Measurements from ENCODE around the gene IKBKE. TPM values are rescaled to one million over a fixed set of nuclear protein-coding genes. Genes with fewer than 3 reads are reported as not detected.

The IKBKE gene
- total and polyA plus RNA-seq, 10 of the 15 experiments (the other 5 are each of a cell fraction or from before 2014, with no cell fraction given): 12.8 to 35.1 (median 23.1) TPM

DNA sequence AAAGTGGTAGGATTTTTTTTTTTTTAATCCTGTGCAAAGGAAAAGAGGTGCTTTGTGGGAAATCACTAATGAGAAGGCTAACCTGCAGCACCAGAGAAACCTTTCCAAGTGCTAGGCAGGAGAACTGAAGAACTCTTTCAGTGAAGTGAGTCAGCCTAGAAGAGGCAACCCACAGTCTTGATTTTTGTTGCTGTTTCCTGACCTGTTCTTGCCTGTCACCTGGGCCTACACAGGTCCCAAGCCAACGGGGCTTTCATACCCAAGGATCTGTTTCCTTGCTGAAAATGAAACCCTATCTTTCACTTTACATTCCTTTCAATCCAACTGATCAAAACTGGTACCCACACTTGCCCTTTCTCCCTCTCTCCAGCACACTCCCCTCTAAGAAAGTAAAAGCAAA is 7.1 kb upstream of the IKBKE start:
- no peak for DNase-seq (ENCODE audit: low read depth, low spot score)
- RAD21 ChIA-PET (ENCODE audit: unreplicated experiment): interaction anchor here (0.7 to 3.1 kb wide), 7 partner anchors 8 to 92 kb away, joined by 3 to 22 read pairs (median 3); no protein-coding TSS in a partner anchor
- H3K27me3 ChIP-seq (replicated peaks in 1 of 2; ENCODE audit: control insufficient read depth in 2 of 2, insufficient read depth in 2 of 2, low read length in 1 of 2): no peaks in the 10 kb centered on the region
- intact Hi-C loops (cut with micrococcal nuclease; ENCODE audit: unreplicated experiment) (loop anchor here (2.0 kb wide), 1 partner anchor 16 kb away; no protein-coding TSS in a partner anchor), in situ Hi-C loops (cut with MboI) (no loop called here)
- no peaks in the 10 kb centered on the region for H4K20me1 ChIP-seq (ENCODE audit: control insufficient read depth, insufficient read depth)
- no peak overlapping the region for H3K9ac ChIP-seq (ENCODE audit: control insufficient read depth, insufficient read depth, low read length)
- no peaks in the 10 kb centered on the region for H3K36me3 ChIP-seq (ENCODE audit: control insufficient read depth in 2 of 2, insufficient read depth in 2 of 2, low read length in 1 of 2)
- H3K4me2 ChIP-seq (ENCODE audit: control insufficient read depth, insufficient read depth): no peak overlapping the region
- no peak for ATAC-seq
- no peak overlapping the region for H3K27ac ChIP-seq (ENCODE audit: control insufficient read depth, insufficient read depth)
- SMC1A ChIA-PET (ENCODE audit: uncharacterized antibody, unreplicated experiment): interaction anchor here (0.8 to 7.0 kb wide), 9 partner anchors 10 to 200 kb away, joined by 3 to 70 read pairs (median 6); no protein-coding TSS in a partner anchor
- H3K4me3 ChIP-seq: no peak overlapping the region
- no peak for TF ChIP-seq TARDBP (IDR thresholded peaks at IDR 0.05; ENCODE audit: borderline replicate concordance)
- no peaks in the 10 kb centered on the region for H3K9me3 ChIP-seq (replicated peaks; ENCODE audit: control insufficient read depth, insufficient read depth, low read length)
- H3K79me2 ChIP-seq (ENCODE audit: control insufficient read depth, insufficient read depth, low read length): no peaks in the 10 kb centered on the region
- H2AFZ ChIP-seq (ENCODE audit: control insufficient read depth, low read depth, low read length): no peak overlapping the region
- peaks cover 36% of the 10 kb centered on the region for H3K4me1 ChIP-seq (ENCODE audit: control insufficient read depth, insufficient read depth, low read length)
- POLR2A ChIA-PET: interaction anchor here (1.3 to 2.2 kb wide), 2 partner anchors 18 to 33 kb away, joined by 3 to 7 read pairs; no protein-coding TSS in a partner anchor
- BruUV-seq (replicated peaks): no TSS peak
- WGBS (ENCODE audit: insufficient coverage, insufficient replicate concordance, low lambda C conversion rate, missing lambda C conversion rate): 0% methylated on average over 1 of the region's 1 CpG
- CTCF ChIA-PET: interaction anchor here (0.6 to 10.1 kb wide), 16 partner anchors 8 to 519 kb away, joined by 3 to 199 read pairs (median 10); partner anchors contain the start of gene IKBKE
- no peak for FAIRE-seq

DNA sequence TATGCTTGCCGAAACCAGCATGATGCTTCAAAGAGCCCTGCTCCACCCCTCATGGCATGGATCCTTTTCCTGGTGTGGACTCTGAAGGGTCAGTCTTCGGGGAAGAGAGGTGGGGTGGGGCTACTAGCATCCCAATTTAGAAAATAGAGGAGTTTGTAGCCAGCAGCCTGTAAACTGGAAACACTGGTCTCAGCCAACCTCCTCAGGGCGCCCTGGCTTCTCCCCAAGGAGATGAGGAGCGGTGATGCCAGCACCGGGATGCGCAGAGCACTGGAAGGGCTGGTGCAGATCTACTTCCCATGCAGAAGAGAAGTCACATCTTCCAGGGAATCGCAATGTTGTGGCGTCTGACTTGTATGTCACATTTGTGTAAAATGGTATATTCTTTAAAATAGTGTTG is 6.4 kb upstream of the IKBKE start:
- WGBS (ENCODE audit: insufficient coverage, insufficient replicate concordance, low lambda C conversion rate, missing lambda C conversion rate): 89% methylated on average over 8 of the region's 8 CpGs
- no peaks in the 10 kb centered on the region for H3K9me3 ChIP-seq (replicated peaks; ENCODE audit: control insufficient read depth, insufficient read depth, low read length)
- no TSS peak for BruUV-seq (replicated peaks)
- H2AFZ ChIP-seq (ENCODE audit: control insufficient read depth, low read depth, low read length): no peak overlapping the region
- H3K4me2 ChIP-seq (ENCODE audit: control insufficient read depth, insufficient read depth): no peak overlapping the region
- in situ Hi-C loops (cut with MboI) (no loop called here), intact Hi-C loops (cut with micrococcal nuclease; ENCODE audit: unreplicated experiment) (loop anchor here (2.0 kb wide), 1 partner anchor 15 kb away; no protein-coding TSS in a partner anchor)
- DNase-seq (ENCODE audit: low read depth, low spot score) (no peak), FAIRE-seq (no peak), ATAC-seq (no peak)
- no peaks in the 10 kb centered on the region for H3K27me3 ChIP-seq (replicated peaks in 1 of 2; ENCODE audit: control insufficient read depth in 2 of 2, insufficient read depth in 2 of 2, low read length in 1 of 2)
- TF ChIP-seq SRF (IDR thresholded peaks at IDR 0.05; ENCODE audit: low read depth in 2 of 2, low read length in 2 of 2): no peak
- TF ChIP-seq, protein P1, sequence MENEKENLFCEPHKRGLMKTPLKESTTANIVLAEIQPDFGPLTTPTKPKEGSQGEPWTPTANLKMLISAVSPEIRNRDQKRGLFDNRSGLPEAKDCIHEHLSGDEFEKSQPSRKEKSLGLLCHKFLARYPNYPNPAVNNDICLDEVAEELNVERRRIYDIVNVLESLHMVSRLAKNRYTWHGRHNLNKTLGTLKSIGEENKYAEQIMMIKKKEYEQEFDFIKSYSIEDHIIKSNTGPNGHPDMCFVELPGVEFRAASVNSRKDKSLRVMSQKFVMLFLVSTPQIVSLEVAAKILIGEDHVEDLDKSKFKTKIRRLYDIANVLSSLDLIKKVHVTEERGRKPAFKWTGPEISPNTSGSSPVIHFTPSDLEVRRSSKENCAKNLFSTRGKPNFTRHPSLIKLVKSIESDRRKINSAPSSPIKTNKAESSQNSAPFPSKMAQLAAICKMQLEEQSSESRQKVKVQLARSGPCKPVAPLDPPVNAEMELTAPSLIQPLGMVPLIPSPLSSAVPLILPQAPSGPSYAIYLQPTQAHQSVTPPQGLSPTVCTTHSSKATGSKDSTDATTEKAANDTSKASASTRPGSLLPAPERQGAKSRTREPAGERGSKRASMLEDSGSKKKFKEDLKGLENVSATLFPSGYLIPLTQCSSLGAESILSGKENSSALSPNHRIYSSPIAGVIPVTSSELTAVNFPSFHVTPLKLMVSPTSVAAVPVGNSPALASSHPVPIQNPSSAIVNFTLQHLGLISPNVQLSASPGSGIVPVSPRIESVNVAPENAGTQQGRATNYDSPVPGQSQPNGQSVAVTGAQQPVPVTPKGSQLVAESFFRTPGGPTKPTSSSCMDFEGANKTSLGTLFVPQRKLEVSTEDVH (IDR thresholded peaks at IDR 0.05; ENCODE audit: low read depth, partially characterized antibody): no peak
- TF ChIP-seq FOS (IDR thresholded peaks at IDR 0.05; ENCODE audit: borderline replicate concordance, extremely low read depth, insufficient read length): no peak
- TF ChIP-seq ESRRA (IDR thresholded peaks at IDR 0.05; ENCODE audit: low read length): no peak
- no peak for TF ChIP-seq MTA2 (IDR thresholded peaks at IDR 0.05; ENCODE audit: low read depth)
- no peak for TF ChIP-seq CHD4 (IDR thresholded peaks at IDR 0.05)
- no peak for TF ChIP-seq ZNF207 (IDR thresholded peaks at IDR 0.05; ENCODE audit: borderline replicate concordance)
- no peak for TF ChIP-seq ZNF24 (IDR thresholded peaks at IDR 0.05)
- TF ChIP-seq POLR2A (IDR thresholded peaks at IDR 0.05; ENCODE audit: low read depth, low read length): no peak
- no peak for TF ChIP-seq NR2C1 (IDR thresholded peaks at IDR 0.05)
- no peak for TF ChIP-seq SP1 (IDR thresholded peaks at IDR 0.05; ENCODE audit: low read depth, low read length)
- TF ChIP-seq POU2F2 (IDR thresholded peaks at IDR 0.05; ENCODE audit: borderline replicate concordance, low read depth, low read length): no peak
- peaks cover 44% of the 10 kb centered on the region for H3K4me1 ChIP-seq (ENCODE audit: control insufficient read depth, insufficient read depth, low read length)
- no peaks in the 10 kb centered on the region for H3K36me3 ChIP-seq (ENCODE audit: control insufficient read depth in 2 of 2, insufficient read depth in 2 of 2, low read length in 1 of 2)
- no peaks in the 10 kb centered on the region for H3K79me2 ChIP-seq (ENCODE audit: control insufficient read depth, insufficient read depth, low read length)
- ChIA-PET POLR2A (interaction anchor here (1.3 kb wide), 1 partner anchor 32 kb away, joined by 3 read pairs; no protein-coding TSS in a partner anchor), SMC1A (ENCODE audit: uncharacterized antibody, unreplicated experiment) (interaction anchor here (0.8 to 7.0 kb wide), 5 partner anchors 15 to 200 kb away, joined by 3 to 70 read pairs (median 9); no protein-coding TSS in a partner anchor), RAD21 (ENCODE audit: unreplicated experiment) (interaction anchor here (0.7 to 3.1 kb wide), 4 partner anchors 13 to 91 kb away, joined by 3 to 22 read pairs (median 4); no protein-coding TSS in a partner anchor), CTCF (interaction anchor here (0.7 to 10.1 kb wide), 9 partner anchors 7 to 518 kb away, joined by 3 to 199 read pairs (median 15); partner anchors contain the start of gene IKBKE)
- no peak overlapping the region for H3K9ac ChIP-seq (ENCODE audit: control insufficient read depth, insufficient read depth, low read length)
- no peak overlapping the region for H3K4me3 ChIP-seq
- no peak overlapping the region for H3K27ac ChIP-seq (ENCODE audit: control insufficient read depth, insufficient read depth)
- no peaks in the 10 kb centered on the region for H4K20me1 ChIP-seq (ENCODE audit: control insufficient read depth, insufficient read depth)

Measured in GM12878 (cell line).